Endothelial cell of umbilical vein (primary cell): ENCODE data around the gene ZNF462. TPM values are rescaled to one million over a fixed set of nuclear protein-coding genes. Genes with fewer than 3 reads are reported as not detected.

ENCODE experiments used
- BruUV-seq: library from RNA; stranded (reverse); fragments of 400-500 nt; replicated peaks from 2 replicates; lab custom pipeline; 2021; lab: Mats Ljungman, UMichigan
- CTCF ChIA-PET: fragments of 300-600, 350-600 bp; sonication (Branson Sonifier 250); formaldehyde crosslinking; loops from one replicate; lab custom pipeline; 2021; ENCODE audit warnings: antibody characterized with exemption, inconsistent platforms; lab: Charles Lee
- POLR2A ChIA-PET: fragments of 300-600, 350-600 bp; sonication (Branson Sonifier 250); formaldehyde crosslinking; loops from one replicate; lab custom pipeline; 2021; ENCODE audit warnings: antibody characterized with exemption, inconsistent platforms; lab: Charles Lee
- DNase-seq: peaks from one replicate; pipeline ENCODE4 v3.0.0-alpha.2; 2011; ENCODE audit warnings: low read depth, low spot score
- FAIRE-seq: peaks from 2 replicates; lab custom pipeline; 2011; peaks lifted over from hg19 to GRCh38; lab: Jason Lieb, UNC
- H2AFZ ChIP-seq: 2 replicates; pipeline ENCODE4 v1.6.0; 2012; ENCODE audit warnings: low read depth, low read length, control low read depth, inconsistent platforms
- H3K27ac ChIP-seq: 2 replicates; pipeline ENCODE4 v1.5.1; 2011; ENCODE audit warnings: low read depth, mild to moderate bottlenecking, control low read depth, low read length, moderate library complexity; ENCODE audit not compliant: insufficient read depth
- H3K27me3 ChIP-seq, 2 experiments: 2 replicates each; pipeline versions ENCODE4 v1.6.0 to v1.6.1; 2011; ENCODE audit warnings: low read length in 2 of 2, mixed read lengths in 1 of 2; ENCODE audit not compliant: control insufficient read depth in 2 of 2, insufficient read depth in 2 of 2
- H3K36me3 ChIP-seq, 2 experiments: 2 replicates in 1 of 2; 3 replicates in 1 of 2; pipeline ENCODE4 v1.5.1; 2011; ENCODE audit warnings: low read length in 2 of 2, mild to moderate bottlenecking in 1 of 2, moderate library complexity in 1 of 2; ENCODE audit not compliant: control insufficient read depth in 2 of 2, insufficient read depth in 2 of 2; ENCODE audit errors: extremely low read depth in 1 of 2
- H3K4me1 ChIP-seq: 3 replicates; pipeline ENCODE4 v1.5.1; 2011; ENCODE audit warnings: mild to moderate bottlenecking, low read length; ENCODE audit not compliant: control insufficient read depth, insufficient read depth; ENCODE audit errors: extremely low read depth
- H3K4me2 ChIP-seq: 2 replicates; pipeline ENCODE4 v1.6.1; 2011; ENCODE audit warnings: low read length, control low read depth, mixed read lengths; ENCODE audit not compliant: insufficient read depth
- H3K4me3 ChIP-seq, 3 experiments: fragments of 200-600 bp in 1 of 3; sonication (generic), shearing (Covaris generic) in 1 of 3; replicated peaks in 1 of 3; 2 replicates each; pipeline ENCODE4 v1.5.1; 2011 to 2016; ENCODE audit warnings: control low read depth in 3 of 3, low read length in 3 of 3, mild to moderate bottlenecking in 2 of 3, inconsistent platforms in 1 of 3, low read depth in 1 of 3, moderate library complexity in 1 of 3; ENCODE audit not compliant: insufficient read depth in 1 of 3
- H3K79me2 ChIP-seq: 2 replicates; pipeline ENCODE4 v1.6.0; 2012; ENCODE audit warnings: low read length, inconsistent platforms; ENCODE audit not compliant: control insufficient read depth, insufficient read depth
- H3K9ac ChIP-seq: replicated peaks from 2 replicates; pipeline ENCODE3; 2011; ENCODE audit warnings: low read length, control low read depth; ENCODE audit not compliant: insufficient read depth; ENCODE audit errors: extremely low read depth
- H3K9me1 ChIP-seq: replicated peaks from 3 replicates; pipeline ENCODE4 v1.6.0; 2011; ENCODE audit warnings: mild to moderate bottlenecking, low read length; ENCODE audit not compliant: control insufficient read depth, insufficient read depth; ENCODE audit errors: extremely low read depth
- H3K9me3 ChIP-seq: replicated peaks from 2 replicates; pipeline ENCODE4 v1.5.1; 2012; ENCODE audit warnings: low read length, inconsistent platforms; ENCODE audit not compliant: control insufficient read depth, insufficient read depth
- H4K20me1 ChIP-seq: replicated peaks from 2 replicates; pipeline ENCODE3; 2011; ENCODE audit warnings: mild to moderate bottlenecking, low read length; ENCODE audit not compliant: control insufficient read depth, insufficient read depth; ENCODE audit errors: extremely low read depth
- EZH2 ChIP-seq: IDR thresholded peaks from 2 replicates; pipeline ENCODE4 v1.6.1; 2012; ENCODE audit warnings: borderline replicate concordance, low read depth, mild to moderate bottlenecking, moderate library complexity, low read length, inconsistent platforms; ENCODE audit not compliant: severe bottlenecking
- FOS ChIP-seq: IDR thresholded peaks from 2 replicates; pipeline ENCODE4 v1.6.1; 2011; ENCODE audit warnings: mild to moderate bottlenecking, low read length, moderate library complexity, borderline replicate concordance; ENCODE audit not compliant: insufficient read depth
- GATA2 ChIP-seq: IDR thresholded peaks from 2 replicates; pipeline ENCODE4 v1.7.0; 2011; ENCODE audit warnings: low read depth, mild to moderate bottlenecking, moderate library complexity, mixed read lengths, low read length; ENCODE audit not compliant: insufficient read length, insufficient read depth
- JUN ChIP-seq: IDR thresholded peaks from 2 replicates; pipeline ENCODE4 v1.6.1; 2011; ENCODE audit warnings: borderline replicate concordance, low read depth; ENCODE audit not compliant: insufficient read length, insufficient read depth
- MAX ChIP-seq: IDR thresholded peaks from 2 replicates; pipeline ENCODE4 v1.6.1; 2011; ENCODE audit not compliant: insufficient read depth, insufficient read length
- MYC ChIP-seq: IDR thresholded peaks from one replicate; pipeline ENCODE4 v1.6.1; 2011; ENCODE audit warnings: mild to moderate bottlenecking, low read depth, low read length
- POLR2AphosphoS5 ChIP-seq: IDR thresholded peaks from 2 replicates; pipeline ENCODE4 v1.6.1; 2012; ENCODE audit warnings: low read depth, mild to moderate bottlenecking, control low read depth, low read length, moderate library complexity; ENCODE audit not compliant: insufficient read depth
- dilution Hi-C: fragments of 300-500 bp; cut with MboI; formaldehyde crosslinking; loops from one replicate; pipeline ENCODE4 v1.15.0; 2019; ENCODE audit warnings: low sequenced_read_pairs; ENCODE audit not compliant: extremely low pct_ligation_motif_present
- intact Hi-C: fragments of 100-400 bp; cut with micrococcal nuclease; formaldehyde crosslinking; loops from one replicate; pipeline ENCODE4 v1.10.0; 2022
- polyA plus RNA-seq, 4 experiments: library from polyadenylated mRNA; depleted of rRNA in 3 of 4; stranded (reverse) in 3 of 4; unstranded in 1 of 4; fragments of >200 nt; gene quantifications; 2 replicates each; pipeline versions ENCODE4 v1.2.1 to v1.2.3, GENCODE V29; 2011 to 2012; ENCODE audit warnings: missing spikeins in 1 of 4
- total RNA-seq: library from RNA; stranded (reverse); gene quantifications from 2 replicates; pipeline ENCODE4 v1.2.3, GENCODE V29; 2021

The ZNF462 gene
- total and polyA plus RNA-seq, 2 donors (not counting 3 experiments of a cell fraction or from before 2014, with no cell fraction given) = 6.2 to 24.7 TPM

GRCh38 chr9:107046692-107047091, 183.7 kb downstream of the ZNF462 start:
- H3K36me3 ChIP-seq = no peaks in the 10 kb centered on the region
- intact Hi-C loops (no loop called here), dilution Hi-C loops (no loop called here)
- DNase-seq = no peak
- H3K9ac ChIP-seq = no peak overlapping the region
- H3K4me1 ChIP-seq = no peaks in the 10 kb centered on the region
- H3K4me2 ChIP-seq = no peak overlapping the region
- ChIA-PET CTCF (no interaction called here), POLR2A (no interaction called here)
- no peaks in the 10 kb centered on the region for H3K79me2 ChIP-seq
- no peaks in the 10 kb centered on the region for H3K27me3 ChIP-seq
- no peaks in the 10 kb centered on the region for H3K9me3 ChIP-seq
- BruUV-seq = no TSS peak
- TF ChIP-seq GATA2 = no peak
- TF ChIP-seq MYC = no peak
- no peak for TF ChIP-seq POLR2AphosphoS5
- TF ChIP-seq EZH2 = no peak
- TF ChIP-seq FOS = no peak
- no peak for TF ChIP-seq JUN
- TF ChIP-seq MAX = no peak
- no peak overlapping the region for H3K27ac ChIP-seq
- no peak overlapping the region for H2AFZ ChIP-seq
- H3K9me1 ChIP-seq = no peaks in the 10 kb centered on the region
- no peak for FAIRE-seq
- H4K20me1 ChIP-seq = no peaks in the 10 kb centered on the region
- H3K4me3 ChIP-seq = no peak overlapping the region
